Measurements from ENCODE around the gene WNT11. TPM values are rescaled to one million over a fixed set of nuclear protein-coding genes. Genes with fewer than 3 reads are reported as not detected.

WNT11 gene
- total RNA-seq, 1 experiment from 2014 or later, result not detected

DNA sequence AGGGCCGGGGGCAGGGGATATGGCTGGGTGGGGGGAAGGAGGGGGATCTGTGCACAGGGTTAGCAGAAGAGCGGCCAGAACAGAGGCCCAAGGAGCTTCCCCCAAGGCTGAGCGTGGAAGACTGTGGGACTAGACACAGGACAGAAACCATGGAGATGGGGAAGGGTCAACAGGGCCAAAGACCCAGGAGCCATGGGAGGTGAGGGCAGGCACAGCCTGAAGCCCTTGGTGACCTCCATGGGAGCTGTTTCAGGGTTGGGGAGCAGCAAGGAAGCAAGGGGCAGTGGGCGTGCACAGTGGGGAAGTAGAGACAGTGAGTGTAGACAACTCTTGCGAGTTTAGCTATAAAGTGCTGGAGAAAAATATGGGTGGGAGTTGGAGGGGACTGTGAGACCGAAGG is 56.6 kb downstream of the WNT11 start:
- Histone ChIP-seq H3K4me1 (replicated peaks; ENCODE audit: insufficient read depth) (peaks cover 37% of the 10 kb centered on the region), H4K20me1 (ENCODE audit: insufficient read depth) (no peaks in the 10 kb centered on the region), H3K9me3 (ENCODE audit: insufficient read depth, low read depth) (no peaks in the 10 kb centered on the region), H3K9me2 (ENCODE audit: insufficient read depth) (peaks cover 1% of the 10 kb centered on the region; the same call in 1 of the 2 replicates), H3K27me3 (ENCODE audit: insufficient read depth, low read depth) (no peaks in the 10 kb centered on the region), H2AFZ (no peak overlapping the region), H3K4me3 (no peak overlapping the region), H3K36me3 (ENCODE audit: low read depth) (no peaks in the 10 kb centered on the region), H3F3A (ENCODE audit: insufficient read depth, low read depth) (peaks cover 29% of the 10 kb centered on the region), H3K79me2 (ENCODE audit: low read depth) (no peaks in the 10 kb centered on the region), H3K4me2 (no peak overlapping the region), H3K27ac (no peak overlapping the region)
- no peak for DNase-seq
- ChIA-PET POLR2A (ENCODE audit: unreplicated experiment) (no interaction called here), CTCF (interaction anchor here (0.5 kb wide), 1 partner anchor 197 kb away, joined by 4 read pairs; no protein-coding TSS in a partner anchor)
- TF ChIP-seq, protein P1, sequence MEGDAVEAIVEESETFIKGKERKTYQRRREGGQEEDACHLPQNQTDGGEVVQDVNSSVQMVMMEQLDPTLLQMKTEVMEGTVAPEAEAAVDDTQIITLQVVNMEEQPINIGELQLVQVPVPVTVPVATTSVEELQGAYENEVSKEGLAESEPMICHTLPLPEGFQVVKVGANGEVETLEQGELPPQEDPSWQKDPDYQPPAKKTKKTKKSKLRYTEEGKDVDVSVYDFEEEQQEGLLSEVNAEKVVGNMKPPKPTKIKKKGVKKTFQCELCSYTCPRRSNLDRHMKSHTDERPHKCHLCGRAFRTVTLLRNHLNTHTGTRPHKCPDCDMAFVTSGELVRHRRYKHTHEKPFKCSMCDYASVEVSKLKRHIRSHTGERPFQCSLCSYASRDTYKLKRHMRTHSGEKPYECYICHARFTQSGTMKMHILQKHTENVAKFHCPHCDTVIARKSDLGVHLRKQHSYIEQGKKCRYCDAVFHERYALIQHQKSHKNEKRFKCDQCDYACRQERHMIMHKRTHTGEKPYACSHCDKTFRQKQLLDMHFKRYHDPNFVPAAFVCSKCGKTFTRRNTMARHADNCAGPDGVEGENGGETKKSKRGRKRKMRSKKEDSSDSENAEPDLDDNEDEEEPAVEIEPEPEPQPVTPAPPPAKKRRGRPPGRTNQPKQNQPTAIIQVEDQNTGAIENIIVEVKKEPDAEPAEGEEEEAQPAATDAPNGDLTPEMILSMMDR (conservative IDR thresholded peaks at IDR 0.05), result no peak
- no TSS peak for BruUV-seq (replicated peaks)
- intact Hi-C loops (cut with micrococcal nuclease; ENCODE audit: unreplicated experiment), result loop anchor here (5.0 kb wide), 3 partner anchors 117 to 332 kb away; partner anchors contain the start of gene UVRAG

DNA sequence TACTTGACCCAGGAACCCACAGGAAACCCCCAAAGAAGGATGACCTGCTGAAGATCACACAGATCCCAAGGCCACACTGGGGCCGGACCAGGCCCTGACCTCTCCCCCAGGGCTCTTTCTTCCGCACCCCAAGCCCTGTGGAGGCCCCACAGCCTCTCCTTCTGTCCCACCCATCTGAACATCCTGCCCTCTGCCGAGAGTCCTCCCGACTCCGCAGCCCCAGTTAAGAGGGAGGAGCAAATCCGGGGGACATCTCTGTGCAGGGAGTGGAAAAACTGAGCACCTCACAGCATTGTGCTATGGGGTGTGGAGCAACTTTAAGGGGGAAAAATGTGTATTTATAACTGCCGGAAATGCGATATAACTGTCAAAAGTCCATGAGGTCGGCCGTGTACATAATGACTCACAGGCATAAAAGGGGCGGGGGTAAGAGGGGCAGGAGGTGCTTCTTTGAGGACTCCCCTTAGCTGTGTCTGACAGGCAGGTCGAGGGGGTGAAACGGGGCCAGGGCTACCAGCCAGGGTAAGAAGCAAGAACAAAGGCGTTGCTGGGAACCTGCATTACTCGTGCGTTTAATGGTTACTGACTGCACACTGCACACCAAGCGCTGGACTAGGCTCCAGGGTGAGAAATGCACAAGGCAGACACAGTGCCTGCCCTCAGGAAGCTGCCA is 57.2 kb downstream of the WNT11 start:
- Histone ChIP-seq H3K27me3 (ENCODE audit: insufficient read depth, low read depth) (no peaks in the 10 kb centered on the region), H3K9me2 (ENCODE audit: insufficient read depth) (peaks cover 7% of the 10 kb centered on the region; the same call in 1 of the 2 replicates), H3K27ac (no peak overlapping the region), H3K4me3 (no peak overlapping the region), H3K36me3 (ENCODE audit: low read depth) (no peaks in the 10 kb centered on the region), H3K9me3 (ENCODE audit: insufficient read depth, low read depth) (no peaks in the 10 kb centered on the region), H3K4me1 (replicated peaks; ENCODE audit: insufficient read depth) (peaks cover 31% of the 10 kb centered on the region), H3F3A (ENCODE audit: insufficient read depth, low read depth) (peaks cover 28% of the 10 kb centered on the region), H3K4me2 (no peak overlapping the region), H2AFZ (no peak overlapping the region), H4K20me1 (ENCODE audit: insufficient read depth) (no peaks in the 10 kb centered on the region), H3K79me2 (ENCODE audit: low read depth) (no peaks in the 10 kb centered on the region)
- intact Hi-C loops (cut with micrococcal nuclease; ENCODE audit: unreplicated experiment), result no loop called here
- BruUV-seq (replicated peaks), result no TSS peak
- CTCF ChIA-PET, result no interaction called here
- no peak for DNase-seq
- no peak for TF ChIP-seq EZH2 (IDR thresholded peaks at IDR 0.05; ENCODE audit: low read depth)
- TF ChIP-seq, protein P1 (conservative IDR thresholded peaks at IDR 0.05), result no peak
- POLR2A ChIA-PET (ENCODE audit: unreplicated experiment), result no interaction called here

DNA sequence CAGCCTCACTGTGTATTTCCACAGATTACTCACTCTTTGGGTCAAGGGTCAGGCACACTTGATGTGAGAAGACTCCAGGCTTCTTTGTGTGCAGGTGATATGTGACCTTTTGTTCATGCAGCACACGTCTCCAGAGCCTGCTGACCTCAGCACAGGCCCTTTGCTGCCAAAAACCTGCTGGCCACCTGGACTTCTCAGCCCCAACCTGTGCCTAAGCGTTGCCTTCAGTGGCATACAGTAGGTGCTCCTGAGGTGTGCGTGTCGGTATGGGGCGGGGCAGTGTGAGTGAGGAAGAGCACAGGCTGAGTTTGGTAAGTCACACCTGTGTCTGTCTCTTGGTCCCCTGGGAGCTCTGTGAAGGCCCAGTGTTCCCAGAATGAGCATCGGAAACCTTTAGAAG is 58.1 kb downstream of the WNT11 start:
- no TSS peak for BruUV-seq (replicated peaks)
- H3F3A ChIP-seq (ENCODE audit: insufficient read depth, low read depth), result peaks cover 22% of the 10 kb centered on the region
- H3K79me2 ChIP-seq (ENCODE audit: low read depth), result no peaks in the 10 kb centered on the region
- POLR2A ChIA-PET (ENCODE audit: unreplicated experiment), result no interaction called here
- TF ChIP-seq, protein P1 (conservative IDR thresholded peaks at IDR 0.05), result no peak
- TF ChIP-seq EZH2 (IDR thresholded peaks at IDR 0.05; ENCODE audit: low read depth), result no peak
- no peak overlapping the region for H3K4me2 ChIP-seq
- intact Hi-C loops (cut with micrococcal nuclease; ENCODE audit: unreplicated experiment), result no loop called here
- CTCF ChIA-PET, result no interaction called here
- H2AFZ ChIP-seq, result no peak overlapping the region
- no peak overlapping the region for H3K4me3 ChIP-seq
- peaks cover 7% of the 10 kb centered on the region; the same call in 1 of the 2 replicates for H3K9me2 ChIP-seq (ENCODE audit: insufficient read depth)
- H3K4me1 ChIP-seq (replicated peaks; ENCODE audit: insufficient read depth), result peaks cover 23% of the 10 kb centered on the region
- no peaks in the 10 kb centered on the region for H3K9me3 ChIP-seq (ENCODE audit: insufficient read depth, low read depth)
- no peak overlapping the region for H3K27ac ChIP-seq
- H3K36me3 ChIP-seq (ENCODE audit: low read depth), result no peaks in the 10 kb centered on the region
- no peaks in the 10 kb centered on the region for H4K20me1 ChIP-seq (ENCODE audit: insufficient read depth)
- DNase-seq, result no peak
- H3K27me3 ChIP-seq (ENCODE audit: insufficient read depth, low read depth), result no peaks in the 10 kb centered on the region

Measured in PC-9 (cell line).